ENCODE data around the gene FGFR2.

FGFR2 gene

GRCh38 chr10:121436630-121437341 is 161.5 kb downstream of the FGFR2 start:
- no peak for DNase-seq (ENCODE audit: extremely low read depth, low read depth)
- TF ChIP-seq CTCF (IDR thresholded peaks at IDR 0.05; ENCODE audit: low read depth, low read length): no peak

DNA sequence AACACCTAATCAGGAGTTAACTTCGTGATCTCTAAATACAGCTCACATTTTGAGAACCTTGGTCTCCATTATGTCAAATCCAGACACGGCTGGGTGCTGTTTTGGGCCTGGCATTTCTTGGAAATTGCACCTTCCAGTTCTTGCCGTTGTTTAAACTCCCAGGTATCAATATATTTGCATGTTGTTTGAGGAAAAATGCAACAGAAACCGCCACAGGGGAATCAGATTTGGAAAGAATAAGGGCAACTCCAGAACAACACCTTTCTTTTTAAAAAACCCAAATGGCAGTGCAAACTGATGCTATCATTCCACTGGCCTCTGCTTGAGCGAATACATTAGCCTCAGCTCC is 162.0 kb downstream of the FGFR2 start:
- no peak for TF ChIP-seq CTCF (IDR thresholded peaks at IDR 0.05; ENCODE audit: low read depth, low read length)
- DNase-seq (ENCODE audit: extremely low read depth, low read depth): no peak

DNA sequence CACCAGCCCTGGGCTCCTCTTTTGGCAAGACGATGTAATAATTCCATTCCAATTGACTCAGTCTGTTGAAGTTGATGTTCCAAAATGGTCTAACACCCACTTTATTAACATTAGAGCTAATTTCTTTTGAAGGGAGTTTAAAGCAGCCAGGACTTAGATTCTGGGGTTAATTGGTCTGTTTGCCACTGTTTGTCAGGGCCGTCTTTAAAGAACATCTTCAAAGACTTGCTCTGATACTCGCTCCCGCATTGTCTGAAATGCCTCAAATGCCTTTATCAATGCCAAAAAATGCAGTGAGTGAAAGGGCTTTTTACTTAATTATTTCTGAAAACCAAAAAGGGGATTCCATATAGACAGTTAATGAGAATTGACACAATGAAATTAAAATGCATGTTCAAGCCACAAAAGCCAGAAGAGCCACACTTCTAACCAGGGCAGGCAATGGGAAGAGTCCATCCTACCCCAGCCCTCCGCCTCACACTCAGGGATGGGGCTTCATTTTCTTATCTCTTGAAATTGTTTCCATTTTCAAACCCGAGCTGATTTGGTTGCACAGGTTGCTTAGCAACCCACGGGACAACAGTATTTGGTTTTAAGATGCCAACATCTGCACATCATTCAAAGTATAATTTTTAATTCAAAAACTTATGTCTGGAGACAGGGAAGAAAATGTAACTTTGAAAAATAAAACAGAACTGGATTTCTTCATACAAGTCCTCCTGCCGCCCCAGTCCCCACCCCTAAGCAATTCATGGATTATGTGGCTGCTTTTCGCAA is 163.0 kb downstream of the FGFR2 start:
- no peak for DNase-seq (ENCODE audit: extremely low read depth, low read depth)
- TF ChIP-seq CTCF (IDR thresholded peaks at IDR 0.05; ENCODE audit: low read depth, low read length): no peak

DNA sequence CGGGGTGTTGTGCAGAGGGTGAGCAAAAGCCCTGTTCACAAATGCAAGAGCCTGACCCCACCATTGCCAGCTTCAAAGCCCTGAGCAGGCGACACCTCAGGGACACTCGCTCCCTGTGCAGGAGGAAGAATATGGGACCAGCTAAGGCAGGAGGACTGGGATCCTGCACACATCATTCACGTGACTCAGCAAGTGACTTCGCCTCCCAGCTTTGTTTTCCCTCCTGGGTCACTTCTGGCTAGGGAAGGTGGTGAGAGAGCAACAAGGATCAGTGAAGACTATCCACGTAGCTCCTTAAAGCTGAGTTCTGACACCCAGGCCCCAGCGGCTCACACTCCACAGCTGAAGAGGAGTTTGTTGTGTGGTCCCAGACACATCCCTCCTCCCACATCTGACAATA is 164.3 kb downstream of the FGFR2 start:
- DNase-seq (ENCODE audit: extremely low read depth, low read depth): no peak
- no peak for TF ChIP-seq CTCF (IDR thresholded peaks at IDR 0.05; ENCODE audit: low read depth, low read length)

DNA sequence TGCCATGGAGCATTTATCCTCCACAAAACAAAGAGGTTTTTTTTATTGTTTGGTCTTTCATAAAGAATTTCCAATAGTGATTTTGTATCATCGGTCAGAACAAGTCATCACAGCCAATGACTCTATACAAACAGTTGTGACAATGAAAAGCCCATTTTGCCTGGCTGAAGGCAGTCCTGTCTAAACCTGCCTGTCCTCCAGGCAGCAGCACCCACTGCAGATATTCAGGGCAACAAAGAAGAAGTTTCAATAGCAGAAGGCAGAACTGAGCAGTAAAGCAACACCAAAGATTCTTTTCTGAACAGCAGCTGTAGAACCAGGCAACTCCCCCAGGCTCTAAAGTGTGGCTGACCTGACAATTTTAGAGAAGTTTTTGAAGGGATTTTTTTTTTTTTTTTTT is 169.4 kb downstream of the FGFR2 start:
- TF ChIP-seq CTCF (IDR thresholded peaks at IDR 0.05; ENCODE audit: low read depth, low read length): no peak
- no peak for DNase-seq (ENCODE audit: extremely low read depth, low read depth)
